Suppressor macrophage (primary cell): ENCODE results near the gene P2RX4.
"Not testable (repeated sequence)": the region's sequence is repeated elsewhere in the genome, so short reads cannot be mapped to it uniquely, and the experiment has no call there.

ENCODE experiments used
- DNase-seq, 4 experiments: peaks; one replicate each; pipeline ENCODE4 v3.0.0-alpha.2; 2020 to 2022

P2RX4 gene

DNA sequence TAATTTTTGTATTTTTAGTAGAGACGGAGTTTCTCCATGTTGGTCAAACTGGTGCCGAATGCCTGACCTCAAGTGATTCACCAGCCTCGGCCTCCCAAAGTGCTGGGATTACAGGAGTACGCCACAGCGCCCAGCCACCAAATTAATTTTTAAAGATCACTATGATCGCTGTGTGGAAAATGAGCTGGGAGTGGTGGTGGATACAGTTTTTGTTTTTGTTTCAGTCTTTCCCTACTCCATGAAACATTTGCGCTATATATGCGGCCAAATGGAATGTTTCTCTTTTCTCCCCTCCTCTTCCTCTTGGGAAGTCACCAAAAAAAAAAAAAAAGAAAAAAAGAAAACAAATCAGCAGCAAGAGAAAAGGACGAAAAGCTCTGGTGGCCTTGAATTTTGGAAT, 20.8 kb upstream of the P2RX4 start:
- DNase-seq, result no peak

DNA sequence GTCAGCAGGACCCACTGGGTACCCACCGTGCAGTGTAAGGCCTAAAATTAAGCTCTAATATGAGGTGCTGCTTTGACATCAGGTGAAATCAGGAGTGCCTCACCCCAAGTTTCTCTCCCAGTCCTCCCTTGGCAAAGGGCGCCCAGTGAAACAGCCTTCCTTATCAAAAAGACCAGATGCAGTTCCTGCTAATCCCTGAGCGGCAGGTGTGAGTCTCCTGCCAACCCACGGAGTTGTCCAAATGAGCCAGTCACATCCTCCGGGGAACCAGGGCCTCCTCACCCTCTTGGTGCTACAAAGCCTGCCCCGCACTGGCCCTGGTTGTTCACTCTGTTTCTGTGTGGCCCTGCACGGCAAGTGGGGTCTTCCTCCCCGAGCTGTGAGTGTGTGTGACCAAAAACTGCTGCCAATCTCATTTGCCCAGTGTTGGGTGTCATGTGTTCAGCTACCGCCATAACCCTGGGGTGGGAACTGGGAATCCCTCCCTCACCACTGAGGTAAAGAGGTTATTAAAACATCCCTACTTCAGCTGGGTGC, 20.2 kb upstream of the P2RX4 start:
- DNase-seq, result no peak

DNA sequence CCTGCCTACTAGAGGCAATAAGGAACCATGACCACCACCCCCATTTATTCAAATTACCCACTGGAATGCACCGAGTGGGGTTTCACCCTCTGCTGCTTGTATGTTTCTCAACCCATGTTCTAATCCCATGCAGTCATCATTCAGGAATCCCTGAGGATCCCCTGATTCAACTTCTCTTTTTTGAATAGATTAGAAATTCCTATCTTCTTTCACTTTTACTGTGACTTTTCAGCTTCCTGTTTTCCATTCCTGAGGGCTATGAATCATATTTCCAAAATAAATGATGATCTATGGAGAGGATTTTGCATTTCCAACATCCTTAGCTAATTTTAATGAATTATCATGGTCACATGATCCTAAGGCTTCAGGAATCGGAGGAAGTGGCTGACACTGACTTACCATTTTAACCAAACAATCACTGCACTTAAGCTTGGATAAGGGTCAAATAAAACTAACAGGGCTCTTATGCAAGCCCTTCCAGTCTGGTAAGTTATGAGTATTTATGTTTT, 19.4 kb upstream of the P2RX4 start:
- peak; percentile 87 to 98 (median 90) for DNase-seq

DNA sequence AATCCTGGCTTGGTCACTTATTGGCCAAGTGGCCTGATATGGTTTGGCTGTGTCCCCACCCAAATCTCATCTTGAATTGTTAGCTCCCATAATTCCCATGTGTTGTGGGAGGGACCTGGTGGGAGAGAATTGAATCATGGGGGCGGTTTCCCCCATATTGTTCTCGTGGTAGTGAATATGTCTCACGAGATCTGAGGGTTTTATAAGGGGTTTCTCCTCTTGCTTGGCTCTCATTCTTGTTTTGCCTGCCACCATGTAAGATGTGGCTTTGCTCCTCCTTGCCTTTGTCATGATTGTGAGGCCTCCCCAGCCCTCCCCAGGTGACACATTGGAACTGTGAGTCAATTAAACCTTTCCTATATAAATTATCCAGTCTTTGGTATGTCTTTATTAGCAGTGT, 18.8 kb upstream of the P2RX4 start:
- no peak for DNase-seq

DNA sequence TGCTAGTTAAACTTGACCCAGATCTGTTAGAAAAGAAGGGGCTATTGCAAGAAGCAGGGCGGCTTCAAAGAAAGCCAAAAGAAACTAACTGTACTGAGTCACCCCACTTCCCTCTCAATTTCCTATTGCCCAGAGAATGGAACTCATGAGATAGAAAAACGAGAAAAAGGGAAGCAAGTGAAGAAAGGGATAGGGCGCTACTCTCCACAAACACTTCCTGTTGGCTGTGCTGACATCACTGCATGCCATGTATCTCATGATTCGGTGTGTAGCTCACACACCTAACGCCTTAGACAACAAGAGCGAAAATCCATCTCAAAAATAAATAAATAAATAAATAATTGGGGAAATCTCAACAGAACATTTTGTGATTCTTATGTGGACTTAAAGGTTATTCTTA, 13.0 kb upstream of the P2RX4 start:
- peak; percentile 80 to 94 (median 88) for DNase-seq

DNA sequence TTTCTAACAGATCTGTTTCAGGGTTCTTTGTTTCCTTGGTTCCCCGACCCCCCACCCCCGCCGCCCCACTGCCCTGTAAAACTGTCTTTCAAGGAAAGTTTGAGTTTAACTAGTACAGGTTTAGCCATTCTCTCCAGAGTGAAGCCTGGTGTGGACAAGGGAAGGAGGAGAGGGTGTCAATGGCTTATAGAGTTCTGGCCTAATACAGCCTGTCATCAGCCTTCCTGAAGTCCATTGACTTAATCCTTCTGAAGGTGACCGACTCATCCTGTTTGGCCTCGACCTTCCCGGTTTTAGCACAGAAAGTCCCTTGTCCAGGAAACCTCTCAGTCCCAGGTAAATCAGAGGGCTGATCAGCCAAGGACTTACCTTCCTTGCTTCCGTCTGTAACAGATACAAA, 11.0 kb upstream of the P2RX4 start:
- no peak for DNase-seq

DNA sequence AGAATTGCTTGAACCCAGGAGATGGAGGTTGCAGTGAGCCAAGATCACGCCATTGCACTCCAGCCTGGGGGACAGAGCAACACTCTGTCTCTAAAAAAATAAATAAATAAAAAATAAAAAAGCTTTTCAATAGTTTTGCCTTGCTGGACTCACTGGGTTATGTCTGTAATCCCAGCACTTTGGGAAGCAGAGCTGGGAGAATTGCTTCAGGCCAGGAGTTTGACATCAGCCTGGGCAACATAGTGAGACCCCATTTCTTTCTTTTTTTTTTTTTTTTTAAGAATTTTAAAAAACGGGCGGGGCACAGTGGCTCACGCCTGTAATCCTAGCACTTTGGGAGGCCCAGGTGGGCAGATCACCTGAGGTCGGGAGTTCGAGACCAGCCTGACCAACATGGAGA, 8.8 kb upstream of the P2RX4 start:
- DNase-seq, result not testable (repeated sequence)

DNA sequence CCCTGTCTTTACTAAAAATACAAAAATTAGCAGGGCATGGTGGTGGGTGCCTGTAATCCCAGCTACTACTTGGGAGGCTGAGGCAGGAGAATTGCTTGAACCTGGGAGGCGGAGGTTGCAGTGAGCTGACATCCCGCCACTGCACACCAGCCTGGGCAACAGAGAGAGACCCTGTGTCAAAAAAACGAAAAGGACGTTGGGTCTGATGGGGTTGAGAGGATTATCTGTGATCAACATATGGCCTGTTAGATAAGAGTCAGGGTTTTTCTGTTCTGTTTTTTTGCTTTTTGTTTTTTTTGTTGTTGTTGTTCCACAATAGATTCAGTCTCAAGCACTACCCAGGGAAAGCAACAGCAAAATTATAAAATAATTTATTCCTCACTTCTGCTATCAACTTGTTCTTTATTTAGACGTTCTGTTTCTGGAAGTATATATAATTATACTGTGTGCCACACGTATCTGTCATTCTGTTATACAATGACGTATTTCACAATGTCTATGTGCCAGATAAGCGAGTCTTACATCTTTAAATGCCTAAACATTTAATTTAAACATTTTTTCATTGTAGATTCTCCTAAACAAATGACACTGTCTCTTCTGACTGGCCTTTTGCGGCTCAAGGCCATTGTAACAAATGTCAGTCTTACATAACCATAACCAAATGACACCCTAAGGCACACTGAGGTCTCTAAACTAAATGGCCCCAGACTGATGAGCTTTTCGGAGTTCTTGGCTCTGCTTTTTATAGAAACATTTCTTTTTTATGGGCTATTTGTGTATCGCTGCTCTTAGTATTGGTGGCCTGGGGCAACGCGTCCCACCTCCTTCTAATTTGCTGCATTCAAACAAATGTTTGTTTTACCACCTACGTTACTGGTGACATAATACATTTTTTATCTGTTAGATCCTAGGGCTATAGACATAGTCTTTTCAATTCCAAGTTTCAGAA, 7.2 kb upstream of the P2RX4 start:
- no peak for DNase-seq

DNA sequence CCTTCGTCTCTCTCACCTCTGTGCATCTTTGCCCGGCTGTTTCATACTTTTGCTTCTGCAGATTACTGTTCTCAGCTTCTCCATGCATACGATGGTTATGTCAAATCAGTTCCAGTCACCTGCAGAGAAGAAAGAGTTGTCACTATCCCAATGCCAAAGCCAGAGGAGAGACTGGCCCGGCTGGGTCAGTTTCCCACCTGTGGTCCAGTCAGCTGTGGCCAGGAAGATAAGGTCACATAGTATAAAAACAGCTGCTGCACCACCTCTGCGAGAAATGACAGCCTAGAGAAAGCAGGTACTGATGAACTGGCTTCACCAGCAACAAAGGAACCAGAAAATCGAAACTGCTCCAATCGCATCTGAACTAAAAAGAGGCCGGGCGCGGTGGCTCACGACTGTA, 6.4 kb upstream of the P2RX4 start:
- no peak for DNase-seq

DNA sequence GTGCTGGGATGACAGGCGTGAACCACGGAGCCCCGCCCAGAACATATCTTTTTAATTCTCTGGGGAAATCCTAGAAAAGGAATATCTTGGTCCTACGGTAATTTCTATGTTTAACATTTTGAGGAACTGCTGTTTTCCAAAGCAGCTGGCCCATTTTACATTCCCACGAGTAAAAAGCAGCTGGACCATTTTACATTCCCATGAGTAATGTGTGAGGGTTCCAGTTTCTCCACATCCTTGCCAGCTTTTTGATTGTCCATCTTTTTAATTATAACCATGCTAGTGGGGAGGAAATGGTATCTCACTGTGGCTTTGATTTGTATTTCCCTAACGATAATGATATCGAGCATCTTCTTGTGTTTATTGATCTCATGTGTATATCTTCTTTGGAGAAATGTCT, 4.4 kb upstream of the P2RX4 start:
- DNase-seq, result no peak

DNA sequence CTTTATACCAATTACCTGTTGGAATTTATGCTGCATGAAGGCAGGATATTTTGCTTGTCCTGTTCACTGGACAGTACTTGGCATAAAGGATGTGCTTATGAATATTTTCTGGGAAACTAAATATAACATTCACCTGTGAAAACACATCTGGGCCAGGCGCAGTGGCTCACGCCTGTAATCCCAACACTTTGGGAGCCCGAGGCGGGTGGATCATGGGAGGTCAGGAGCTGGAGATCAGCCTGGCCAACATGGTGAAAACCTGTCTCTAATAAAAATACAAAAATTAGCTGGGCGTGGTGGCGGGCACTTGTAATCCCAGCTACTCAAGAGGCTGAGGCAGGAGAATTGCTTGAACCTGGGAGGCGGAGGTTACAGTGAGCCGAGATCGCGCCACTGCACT, 1.4 kb upstream of the P2RX4 start:
- not testable (repeated sequence) for DNase-seq

DNA sequence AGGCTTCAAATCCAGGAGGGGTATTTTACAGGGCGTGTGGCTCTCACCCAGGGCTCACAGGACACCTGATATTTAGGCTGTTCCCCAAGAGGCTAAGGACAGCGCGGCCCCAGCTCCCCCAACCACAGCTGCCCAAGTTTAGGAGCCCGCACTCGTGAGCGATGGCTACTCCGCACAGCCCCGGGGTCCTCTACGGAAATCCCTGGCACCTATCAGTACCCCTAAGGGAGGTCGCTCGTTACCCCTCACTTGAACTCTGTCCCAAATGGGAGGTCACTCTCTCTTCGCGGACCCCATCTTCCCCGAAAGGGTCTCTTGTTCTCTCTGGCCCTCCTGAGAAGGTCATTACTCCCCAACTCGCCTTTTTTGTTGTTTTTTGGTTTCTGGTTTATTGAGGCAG, 708 bp upstream of the P2RX4 start:
- DNase-seq, result no peak

DNA sequence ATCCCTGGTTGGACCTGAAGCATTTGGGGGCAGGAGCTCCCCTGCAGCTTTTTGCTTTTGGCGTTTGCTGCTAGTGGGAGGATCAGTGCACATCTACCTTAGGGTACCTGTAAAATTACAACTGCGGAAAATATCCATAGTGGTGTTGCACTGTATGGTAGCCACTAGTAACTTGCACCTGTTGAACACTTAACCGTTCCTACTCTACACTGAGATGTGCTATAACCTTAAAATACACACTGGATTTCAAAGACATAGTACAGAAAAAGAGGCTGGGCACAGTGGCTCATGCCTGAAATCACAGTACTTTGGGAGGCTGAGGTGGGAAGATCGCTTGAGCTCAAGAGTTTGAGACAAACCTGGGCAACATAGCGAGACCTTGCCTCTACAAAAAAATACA, 2.9 kb downstream of the P2RX4 start:
- DNase-seq, result no peak

DNA sequence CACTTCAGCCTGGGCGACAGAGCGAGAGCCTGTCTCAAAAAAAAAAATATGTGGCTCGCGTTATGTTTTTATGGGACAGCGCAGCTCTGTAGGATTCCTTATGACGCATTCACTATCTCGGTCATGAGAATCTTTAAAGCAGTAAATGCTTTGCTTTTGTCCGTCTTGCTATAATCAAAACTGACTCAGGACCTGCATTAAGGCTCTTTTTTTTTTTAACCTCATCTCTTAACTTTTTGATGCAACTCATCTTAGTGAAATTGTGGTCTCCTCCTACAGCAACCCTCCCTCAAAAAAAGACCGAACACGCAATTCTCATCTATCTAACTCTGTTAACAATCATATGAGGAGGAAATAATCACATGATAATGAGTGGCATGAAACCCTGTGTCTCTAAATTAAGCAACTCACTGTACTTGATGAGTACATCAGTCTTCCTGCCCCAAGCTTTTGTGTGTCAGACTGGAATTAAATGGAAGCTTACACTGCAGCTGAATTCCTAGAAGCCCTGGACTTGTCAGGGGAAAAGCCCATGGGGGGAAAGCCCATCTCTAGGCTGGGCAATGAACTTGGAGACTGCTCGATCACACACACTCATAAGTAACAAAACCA, 4.3 kb downstream of the P2RX4 start:
- DNase-seq, result peak; percentile 65 to 95 (median 81)

DNA sequence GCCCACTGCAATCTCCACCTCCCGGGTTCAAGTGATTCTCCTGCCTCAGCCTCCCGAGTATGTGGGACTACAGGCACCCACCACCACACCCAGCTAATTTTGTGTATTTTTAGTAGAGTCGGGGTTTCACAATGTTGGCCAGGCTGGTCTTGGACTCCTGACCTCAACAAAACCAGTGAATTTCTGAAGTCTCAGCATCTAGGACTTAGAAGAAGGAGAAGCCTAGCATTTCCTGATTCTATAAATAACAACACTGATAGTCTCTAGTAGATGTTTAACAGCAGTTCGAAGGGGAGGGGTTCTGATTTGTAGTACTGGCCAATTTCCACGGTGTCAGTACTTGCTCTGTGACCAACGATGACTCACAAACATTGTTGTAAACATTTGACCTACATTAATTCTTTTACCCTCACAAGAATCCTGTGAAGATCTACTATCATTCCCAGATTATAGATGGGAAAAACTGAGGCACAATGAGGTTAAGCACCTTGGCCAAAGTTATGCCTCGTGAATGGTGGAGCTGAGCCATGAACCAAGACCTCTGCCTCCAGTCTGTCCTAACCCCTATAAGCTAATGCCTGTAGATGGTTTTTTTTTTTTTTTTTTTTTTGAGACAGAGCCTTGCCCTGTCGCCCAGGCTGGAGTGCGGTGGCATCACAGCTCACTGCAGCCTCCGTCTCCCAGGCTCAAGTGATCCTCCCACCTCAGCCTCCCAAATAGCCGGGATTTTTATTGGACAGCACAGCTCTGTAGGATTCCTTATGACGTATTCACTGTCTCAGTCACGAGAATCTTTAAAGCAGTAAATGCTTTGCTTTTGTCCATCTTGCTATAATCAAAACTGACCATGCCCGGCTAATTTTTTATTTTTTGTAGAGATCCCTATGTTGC, 5.2 kb downstream of the P2RX4 start:
- DNase-seq, result peak; percentile 79 to 97 (median 90)

DNA sequence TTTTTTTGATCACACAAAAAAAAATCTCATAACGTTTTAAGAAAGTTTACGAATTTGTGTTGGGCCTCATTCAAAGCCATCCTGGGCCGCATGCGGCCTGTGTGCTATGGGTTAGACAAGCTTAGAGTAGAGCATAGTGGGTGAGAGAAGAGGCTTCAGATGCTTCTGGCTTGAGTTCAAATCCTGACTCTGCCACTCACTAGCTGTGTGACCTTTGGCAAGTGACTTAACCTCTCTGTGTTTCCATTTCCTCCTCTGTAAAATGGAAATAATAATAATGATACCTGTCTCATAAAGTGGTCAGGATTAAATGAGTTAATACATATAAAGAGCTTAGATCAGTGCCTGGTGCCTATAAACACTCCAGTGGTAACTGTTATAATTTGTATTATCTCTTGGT, 6.2 kb downstream of the P2RX4 start:
- DNase-seq, result no peak

DNA sequence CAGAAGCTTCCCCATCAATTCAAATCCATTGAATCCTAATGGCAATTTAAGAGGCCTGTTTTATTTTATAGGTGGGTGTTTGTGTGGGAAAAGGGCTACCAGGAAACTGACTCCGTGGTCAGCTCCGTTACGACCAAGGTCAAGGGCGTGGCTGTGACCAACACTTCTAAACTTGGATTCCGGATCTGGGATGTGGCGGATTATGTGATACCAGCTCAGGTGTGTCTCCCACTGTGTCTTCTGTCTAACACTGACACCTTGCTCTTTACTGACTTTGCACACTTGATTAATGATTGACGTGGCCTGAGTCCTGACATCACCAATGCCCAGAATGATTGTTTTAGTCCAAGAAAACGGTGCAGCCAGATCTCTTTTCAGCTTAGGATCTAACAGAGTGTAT, 7.1 kb downstream of the P2RX4 start:
- no peak for DNase-seq

DNA sequence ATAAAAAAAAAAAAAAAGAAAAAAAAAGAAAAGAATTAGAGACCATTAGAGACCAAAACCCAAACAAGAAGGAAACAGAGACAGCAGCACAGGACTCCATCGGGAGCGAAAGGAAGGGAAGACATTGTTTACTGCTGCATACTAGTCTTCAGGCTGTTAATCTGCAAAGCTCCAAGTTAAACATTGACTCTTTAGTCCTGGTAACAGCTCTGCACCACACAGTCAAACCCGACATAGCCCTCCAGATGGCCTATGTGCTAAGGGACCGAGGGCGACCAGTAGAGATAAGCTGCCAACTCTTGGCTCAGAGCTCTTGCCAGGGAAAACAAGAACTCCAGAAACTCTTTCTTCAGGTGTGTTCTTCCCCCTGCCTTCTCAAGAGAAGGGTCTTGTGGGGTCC, 7.8 kb downstream of the P2RX4 start:
- DNase-seq, result no peak

DNA sequence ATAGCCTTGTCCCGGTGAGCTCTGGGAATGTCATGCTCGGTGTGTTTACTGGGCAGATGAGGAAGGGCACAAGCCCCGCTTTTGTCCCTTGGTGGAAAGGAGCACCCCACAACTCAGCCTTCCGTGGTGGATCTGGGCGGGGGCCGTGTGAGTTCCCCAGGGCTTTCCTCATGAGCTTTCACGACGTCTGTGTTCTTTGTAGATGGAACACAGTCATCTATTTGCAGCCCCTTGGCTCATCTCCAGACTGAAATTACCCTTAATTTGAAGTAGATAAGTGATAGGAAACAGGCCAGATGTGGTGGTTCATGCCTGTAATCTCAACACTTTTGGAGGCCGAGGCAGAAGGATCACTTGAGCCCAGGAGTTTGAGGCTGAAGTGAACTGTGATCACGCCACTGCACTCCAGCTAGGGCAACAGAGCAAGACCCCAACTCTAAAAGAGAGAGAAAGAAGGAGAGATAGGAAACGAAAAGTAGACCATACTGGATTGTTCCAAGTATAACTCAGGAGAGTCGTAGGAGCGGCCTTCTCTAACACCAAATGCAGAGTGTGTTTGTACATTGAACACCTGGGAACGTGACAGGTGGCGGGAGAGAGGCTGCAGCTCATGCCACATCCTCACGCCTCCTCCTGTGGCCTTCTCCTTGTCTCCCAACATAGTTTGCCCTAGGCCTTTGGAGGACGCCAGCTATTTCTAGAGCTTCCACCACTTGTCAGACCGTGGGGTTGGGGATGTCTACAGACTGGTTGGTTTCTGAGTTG, 8.8 kb downstream of the P2RX4 start:
- DNase-seq, result no peak

DNA sequence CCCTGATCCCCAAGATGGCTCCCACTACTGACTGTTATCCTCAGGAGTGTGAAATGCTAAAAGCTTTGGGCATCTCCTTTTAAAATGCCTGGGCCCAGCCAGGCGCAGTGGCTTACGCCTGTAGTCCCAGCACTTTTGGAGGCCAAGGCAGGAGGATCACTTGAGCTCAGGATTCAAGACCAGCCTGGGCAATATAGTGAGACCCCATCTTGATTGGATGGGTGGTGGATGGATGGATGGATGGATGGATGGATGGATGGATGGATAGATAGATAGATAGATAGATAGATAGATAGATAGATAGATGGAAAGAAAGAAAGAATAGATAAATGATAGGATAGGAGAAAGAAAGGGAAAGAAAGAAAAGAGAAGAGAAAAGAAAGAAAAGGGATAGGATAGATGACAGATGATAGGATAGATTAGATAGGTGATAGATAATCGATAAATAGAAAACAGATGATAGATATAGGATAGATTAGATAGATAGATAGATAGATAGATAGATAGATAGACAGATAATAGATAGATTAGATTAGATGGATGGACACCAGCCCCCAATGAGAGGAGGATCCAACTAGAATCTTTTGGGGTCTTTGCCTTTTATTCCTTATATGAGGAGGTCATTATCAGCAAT, 9.5 kb downstream of the P2RX4 start:
- DNase-seq, result no peak

DNA sequence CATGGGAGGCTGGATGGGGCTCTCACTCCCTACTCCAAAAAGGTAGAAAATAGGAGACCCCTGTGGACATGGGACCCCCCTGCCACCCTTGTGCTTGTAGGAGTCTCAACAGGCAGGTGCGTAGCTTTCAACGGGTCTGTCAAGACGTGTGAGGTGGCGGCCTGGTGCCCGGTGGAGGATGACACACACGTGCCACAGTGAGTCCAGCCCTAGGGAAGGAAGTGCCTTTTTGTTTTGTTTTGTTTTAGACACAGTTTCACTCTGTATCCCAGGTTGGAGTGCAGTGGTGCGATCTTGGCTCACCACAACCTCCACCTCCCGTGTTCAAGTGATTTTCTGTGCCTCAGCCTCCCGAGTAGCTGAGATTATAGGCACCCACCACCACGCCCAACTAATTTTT, 12.9 kb downstream of the P2RX4 start:
- DNase-seq, result no peak
